H1 (cell line): ENCODE results near the gene HIVEP3. TPM values are rescaled to one million over a fixed set of nuclear protein-coding genes. Genes with fewer than 3 reads are reported as not detected.

ENCODE experiments used
- CTCF ChIA-PET: fragments of 300-600 bp; sonication (Branson Sonifier 250); formaldehyde crosslinking; loops from one replicate; lab custom pipeline; 2021; ENCODE audit not compliant: partially characterized antibody; lab: Charles Lee
- POLR2A ChIA-PET: fragments of 300-600 bp; sonication (Branson Sonifier 250); formaldehyde crosslinking; loops from one replicate; lab custom pipeline; 2021; ENCODE audit warnings: inconsistent platforms; ENCODE audit not compliant: partially characterized antibody; lab: Charles Lee
- DNase-seq, 2 experiments: peaks; one replicate each; pipeline versions ENCODE4 v3.0.0 to v3.0.0-alpha.2; 2010 to 2022; ENCODE audit warnings: low spot score in 2 of 2, low read depth in 1 of 2, mixed read lengths in 1 of 2
- FAIRE-seq: peaks from 2 replicates; lab custom pipeline; 2011; peaks lifted over from hg19 to GRCh38; lab: Jason Lieb, UNC
- H2AFZ ChIP-seq: 2 replicates; pipeline ENCODE4 v1.8.1; 2012; ENCODE audit warnings: low read length, inconsistent platforms
- H2AK5ac ChIP-seq: 2 replicates; pipeline ENCODE4 v1.6.1; 2013; ENCODE audit warnings: low read depth, low read length
- H2BK120ac ChIP-seq: replicated peaks from 2 replicates; pipeline ENCODE3; 2013; ENCODE audit warnings: low read depth, low read length, inconsistent platforms
- H2BK12ac ChIP-seq: 2 replicates; pipeline ENCODE4 v1.6.1; 2013; ENCODE audit warnings: low read depth, low read length
- H2BK15ac ChIP-seq: 2 replicates; pipeline ENCODE4 v1.6.1; 2013; ENCODE audit warnings: low read length
- H2BK20ac ChIP-seq: 2 replicates; pipeline ENCODE4 v1.6.1; 2013; ENCODE audit warnings: low read length
- H2BK5ac ChIP-seq: 2 replicates; pipeline ENCODE4 v1.6.1; 2013; ENCODE audit warnings: low read depth, low read length
- H3K14ac ChIP-seq: 2 replicates; pipeline ENCODE4 v1.6.1; 2013; ENCODE audit warnings: inconsistent platforms; ENCODE audit not compliant: insufficient read length
- H3K18ac ChIP-seq: 2 replicates; pipeline ENCODE4 v1.6.1; 2013; ENCODE audit warnings: low read length; ENCODE audit errors: extremely low read depth
- H3K23ac ChIP-seq: 2 replicates; pipeline ENCODE4 v1.6.1; 2013; ENCODE audit warnings: inconsistent platforms; ENCODE audit not compliant: insufficient read length
- H3K23me2 ChIP-seq: 2 replicates; pipeline ENCODE4 v1.6.1; 2013; ENCODE audit warnings: low read depth, low read length
- H3K27ac ChIP-seq: 2 replicates; pipeline ENCODE4 v1.6.1; 2011; ENCODE audit warnings: low read depth, low read length, inconsistent platforms
- H3K27me3 ChIP-seq, 4 experiments: replicated peaks in 1 of 4; 1 replicate in 1 of 4; 2 replicates in 3 of 4; pipeline versions ENCODE4 v1.6.1 to v1.8.1; 2011 to 2013; ENCODE audit warnings: low read length in 3 of 4, mild to moderate bottlenecking in 3 of 4, inconsistent platforms in 2 of 4, mixed read lengths in 2 of 4, moderate library complexity in 1 of 4; ENCODE audit not compliant: control insufficient read depth in 3 of 4, insufficient read depth in 3 of 4; ENCODE audit errors: extremely low read depth in 1 of 4
- H3K36me3 ChIP-seq, 4 experiments: 2 replicates each; pipeline versions ENCODE4 v1.6.1 to v1.8.1; 2011 to 2013; ENCODE audit warnings: mild to moderate bottlenecking in 4 of 4, low read length in 3 of 4, moderate library complexity in 2 of 4, control low read depth in 1 of 4, inconsistent platforms in 1 of 4; ENCODE audit not compliant: insufficient read depth in 4 of 4, control insufficient read depth in 2 of 4
- H3K4ac ChIP-seq: replicated peaks from 2 replicates; pipeline ENCODE3; 2013; ENCODE audit warnings: low read length, low read depth, mixed read lengths, inconsistent platforms; ENCODE audit not compliant: insufficient read length
- H3K4me1 ChIP-seq, 4 experiments: replicated peaks in 1 of 4; 1 replicate in 1 of 4; 2 replicates in 3 of 4; pipeline versions ENCODE4 v1.6.1 to v1.8.1; 2011 to 2013; ENCODE audit warnings: low read length in 3 of 4, inconsistent platforms in 2 of 4, mixed read lengths in 1 of 4; ENCODE audit not compliant: insufficient read depth in 4 of 4, control insufficient read depth in 3 of 4
- H3K4me2 ChIP-seq, 2 experiments: 2 replicates each; pipeline versions ENCODE4 v1.6.1 to v1.8.1; 2011 to 2013; ENCODE audit warnings: low read depth in 2 of 2, low read length in 2 of 2, control low read depth in 1 of 2, inconsistent platforms in 1 of 2, mild to moderate bottlenecking in 1 of 2; ENCODE audit not compliant: insufficient read depth in 1 of 2
- H3K4me3 ChIP-seq, 4 experiments: fragments of 200-600, 300-600 bp in 1 of 4; sonication (generic), shearing (Covaris generic), sonication (Bioruptor Twin) in 1 of 4; 2 replicates each; pipeline versions ENCODE4 v1.5.1 to v1.8.1; 2011 to 2016; ENCODE audit warnings: low read length in 4 of 4, low read depth in 3 of 4, control low read depth in 2 of 4, inconsistent platforms in 2 of 4, mild to moderate bottlenecking in 2 of 4, mixed read lengths in 1 of 4, moderate library complexity in 1 of 4; ENCODE audit not compliant: insufficient read depth in 2 of 4; ENCODE audit errors: extremely low read depth in 1 of 4
- H3K56ac ChIP-seq: replicated peaks from 2 replicates; pipeline ENCODE3; 2013; ENCODE audit warnings: low read depth, mild to moderate bottlenecking, mixed read lengths, low read length, inconsistent platforms; ENCODE audit not compliant: insufficient read length
- H3K79me1 ChIP-seq: 2 replicates; pipeline ENCODE4 v1.6.1; 2013; ENCODE audit warnings: low read depth, low read length, control low read depth
- H3K79me2 ChIP-seq, 2 experiments: 2 replicates each; pipeline versions ENCODE4 v1.6.1 to v1.8.1; 2012 to 2013; ENCODE audit warnings: low read length in 2 of 2, mild to moderate bottlenecking in 2 of 2, inconsistent platforms in 1 of 2; ENCODE audit not compliant: insufficient read depth in 2 of 2, control insufficient read depth in 1 of 2
- H3K9ac ChIP-seq, 4 experiments: replicated peaks in 1 of 4; 1 replicate in 1 of 4; 2 replicates in 3 of 4; pipeline versions ENCODE4 v1.6.1 to v1.8.1; 2011 to 2013; ENCODE audit warnings: low read depth in 3 of 4, low read length in 3 of 4, control low read depth in 2 of 4, mild to moderate bottlenecking in 2 of 4, moderate library complexity in 2 of 4, inconsistent platforms in 1 of 4; ENCODE audit errors: extremely low read depth in 1 of 4
- H3K9me3 ChIP-seq, 2 experiments: 2 replicates each; pipeline versions ENCODE4 v1.6.1 to v1.8.1; 2012 to 2013; ENCODE audit warnings: mild to moderate bottlenecking in 2 of 2, moderate library complexity in 2 of 2, control low read depth in 1 of 2, inconsistent platforms in 1 of 2, low read depth in 1 of 2, low read length in 1 of 2, mixed read lengths in 1 of 2; ENCODE audit not compliant: insufficient read depth in 2 of 2
- H4K20me1 ChIP-seq, 2 experiments: replicated peaks in 1 of 2; 2 replicates each; pipeline versions ENCODE3 to v1.8.1; 2011 to 2013; ENCODE audit warnings: inconsistent platforms in 2 of 2, low read length in 2 of 2, mild to moderate bottlenecking in 1 of 2; ENCODE audit not compliant: insufficient read depth in 2 of 2, control insufficient read depth in 1 of 2
- H4K5ac ChIP-seq: 2 replicates; pipeline ENCODE4 v1.6.1; 2013; ENCODE audit warnings: low read length, low read depth, mixed read lengths, inconsistent platforms; ENCODE audit not compliant: insufficient read length
- H4K8ac ChIP-seq: 2 replicates; pipeline ENCODE4 v1.8.0; 2013; ENCODE audit warnings: mild to moderate bottlenecking, moderate library complexity, low read length, inconsistent platforms; ENCODE audit not compliant: insufficient read depth; ENCODE audit errors: extremely low read depth
- H4K91ac ChIP-seq: replicated peaks from 2 replicates; pipeline ENCODE3; 2013; ENCODE audit warnings: low read length, mixed read lengths, inconsistent platforms; ENCODE audit not compliant: insufficient read length
- E2F6 ChIP-seq: IDR thresholded peaks from 2 replicates; pipeline ENCODE4 v1.6.1; 2012; ENCODE audit warnings: inconsistent platforms
- GABPA ChIP-seq: IDR thresholded peaks from 2 replicates; pipeline ENCODE4 v1.6.1; 2011; ENCODE audit warnings: mild to moderate bottlenecking, low read length, moderate library complexity, borderline replicate concordance; ENCODE audit not compliant: insufficient read depth
- KDM1A ChIP-seq: fragments of 200-600, 300-600 bp; sonication (generic); IDR thresholded peaks from 2 replicates; pipeline ENCODE4 v1.7.1; 2016; ENCODE audit warnings: mild to moderate bottlenecking, low read length, borderline replicate concordance
- MAFK ChIP-seq: IDR thresholded peaks from 2 replicates; pipeline ENCODE4 v1.6.1; 2012; ENCODE audit warnings: low read depth, mild to moderate bottlenecking, improper control_type of control experiment, low read length
- PHF8 ChIP-seq: fragments of 200-600 bp; sonication (generic); conservative IDR thresholded peaks from 2 replicates; pipeline ENCODE4 v1.7.1; 2012; ENCODE audit warnings: low read depth, mild to moderate bottlenecking, inconsistent platforms, low read length, moderate library complexity
- POLR2A ChIP-seq, 2 experiments: IDR thresholded peaks; 1 replicate in 1 of 2; 2 replicates in 1 of 2; pipeline ENCODE4 v1.6.1; 2011; ENCODE audit warnings: low read depth in 2 of 2, low read length in 2 of 2, mild to moderate bottlenecking in 2 of 2; ENCODE audit errors: control extremely low read depth in 1 of 2
- TBP ChIP-seq: IDR thresholded peaks from 2 replicates; pipeline ENCODE4 v1.6.1; 2011; ENCODE audit warnings: low read depth, low read length, improper control_type of control experiment
- WGBS, 2 experiments: shearing (Covaris generic) in 1 of 2; methylation state at CpG; one replicate each; pipeline versions ENCODE4 v1.1.6 to v1.1.7; 2013 to 2015; ENCODE audit warnings: low lambda C conversion rate in 2 of 2, mixed read lengths in 2 of 2, inconsistent platforms in 1 of 2, low coverage in 1 of 2, missing lambda C conversion rate in 1 of 2; ENCODE audit not compliant: insufficient replicate concordance in 2 of 2, insufficient coverage in 1 of 2, insufficient read length in 1 of 2; ENCODE audit errors: extremely low coverage in 1 of 2, missing lambda C conversion rate in 1 of 2; 5-methylcytosine and 5-hydroxymethylcytosine counted together
- polyA plus RNA-seq, 7 experiments: library from polyadenylated mRNA; depleted of rRNA in 3 of 7; stranded (reverse) in 5 of 7; unstranded in 2 of 7; fragments of >200 nt in 5 of 7; fragments of 200-250 nt in 2 of 7; gene quantifications; 1 replicate in 5 of 7; 2 replicates in 1 of 7; 4 replicates in 1 of 7; pipeline versions ENCODE4 v1.2.1 to v1.2.3, GENCODE V29; 2011 to 2013; ENCODE audit warnings: missing spikeins in 2 of 7, mixed read lengths in 2 of 7
- total RNA-seq: library from RNA; stranded (reverse); fragmentation: NEBNext Ultra II Directional; extraction: Animal tissue kit (Norgen Biotek cat#: 25700); gene quantifications from 2 replicates; pipeline ENCODE4 v1.2.1, GENCODE V29; 2021

HIVEP3 gene
- total and polyA plus RNA-seq, 2 of the 8 experiments (the other 6 are each of a cell fraction or from before 2014, with no cell fraction given), result 0.24 to 0.69 TPM

GRCh38 chr1:41777695-41778094 is 141.0 kb downstream of the HIVEP3 start:
- CTCF ChIA-PET, result interaction anchor here (1.0 to 2.3 kb wide), 7 partner anchors 11 to 204 kb away, joined by 3 to 11 read pairs (median 5); no protein-coding TSS in a partner anchor
- POLR2A ChIA-PET, result no interaction called here
- no peaks in the 10 kb centered on the region for H4K20me1 ChIP-seq
- no peak overlapping the region for H4K5ac ChIP-seq
- H2BK20ac ChIP-seq, result no peak overlapping the region
- H3K27ac ChIP-seq, result no peak overlapping the region
- no peaks in the 10 kb centered on the region for H3K9me3 ChIP-seq
- H3K79me1 ChIP-seq, result no peaks in the 10 kb centered on the region
- H3K9ac ChIP-seq, result no peak overlapping the region
- no peak overlapping the region for H4K91ac ChIP-seq
- no peak overlapping the region for H4K8ac ChIP-seq
- H3K23ac ChIP-seq, result no peak overlapping the region
- H3K27me3 ChIP-seq, result no peaks in the 10 kb centered on the region
- no peak for DNase-seq
- H2BK120ac ChIP-seq, result no peak overlapping the region
- FAIRE-seq, result no peak
- H3K18ac ChIP-seq, result no peak overlapping the region
- H2BK15ac ChIP-seq, result no peak overlapping the region
- H3K79me2 ChIP-seq, result no peaks in the 10 kb centered on the region
- H3K14ac ChIP-seq, result no peak overlapping the region
- H3K4me2 ChIP-seq, result no peak overlapping the region
- 97% methylated on average over 10 of the region's 10 CpGs; no CpG with 5 or more reads in 1 of the 2 experiments for WGBS, 2 experiments
- no peak overlapping the region for H2AK5ac ChIP-seq
- no peak overlapping the region for H3K56ac ChIP-seq
- H3K4me3 ChIP-seq, result no peak overlapping the region
- H2AFZ ChIP-seq, result no peak overlapping the region
- peaks cover 0 to 7% (median 0%) of the 10 kb centered on the region in 4 experiments; a peak in 6 of 7 replicates for H3K4me1 ChIP-seq
- H3K4ac ChIP-seq, result no peak overlapping the region
- no peak overlapping the region for H2BK5ac ChIP-seq
- H3K36me3 ChIP-seq, result no peaks in the 10 kb centered on the region
- H2BK12ac ChIP-seq, result no peak overlapping the region
- TF ChIP-seq GABPA (no peak), TBP (no peak), PHF8 (no peak), KDM1A (no peak), MAFK (no peak), E2F6 (no peak), POLR2A (IDR thresholded peaks at IDR 0.05; ENCODE audit: control extremely low read depth in 1 of 2, low read depth in 2 of 2, low read length in 2 of 2) (no peak)
- no peaks in the 10 kb centered on the region for H3K23me2 ChIP-seq
